ENCODE measurements around the gene MUC6.

The MUC6 gene

DNA sequence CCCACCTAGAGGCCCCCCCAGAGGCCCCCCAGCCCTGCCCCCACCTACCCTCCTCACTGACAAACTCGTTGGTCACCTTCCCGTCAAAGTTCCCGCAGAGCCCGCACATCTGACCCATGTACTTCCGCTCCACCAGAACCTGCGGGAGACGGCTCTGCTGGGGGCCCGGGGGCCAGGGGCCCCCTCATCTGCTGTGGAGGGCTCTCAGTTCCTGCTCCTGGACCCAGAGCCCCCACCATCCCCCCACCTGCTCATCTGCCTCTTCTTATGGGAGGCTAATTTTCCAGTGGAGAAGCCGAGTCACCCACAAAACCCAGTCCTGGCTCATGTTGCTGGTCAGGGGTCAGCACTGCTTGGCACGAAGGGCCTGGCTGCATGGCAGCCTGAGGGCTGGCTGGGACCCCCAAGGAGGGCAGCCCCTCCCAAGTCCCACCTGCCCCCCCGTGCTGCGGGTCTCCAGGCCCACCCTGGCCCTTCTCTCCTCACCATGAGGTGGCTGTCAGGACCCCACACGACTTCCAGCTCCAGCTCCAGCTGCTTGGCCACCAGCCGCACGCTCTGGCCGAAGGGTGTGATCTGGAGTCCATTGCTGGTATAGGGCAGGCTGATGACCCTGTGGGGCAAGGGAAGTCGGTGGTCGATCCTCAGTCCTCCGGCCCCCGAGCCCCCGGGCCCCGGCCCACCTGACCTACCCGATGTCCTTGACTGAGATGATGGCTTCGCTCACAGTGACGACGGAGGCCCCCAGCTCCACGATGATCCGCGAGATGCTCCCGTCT lies 5.2 kb downstream of the MUC6 start:
- Histone ChIP-seq H3K4me1 (no peaks in the 10 kb centered on the region), H3K27me3 (ENCODE audit: low read depth) (peaks cover 4% of the 10 kb centered on the region; the same call in 1 of the 2 replicates), H3K36me3 (replicated peaks) (no peaks in the 10 kb centered on the region), H3K4me3 (no peak overlapping the region), H3K9me3 (no peaks in the 10 kb centered on the region)
- no peak for DNase-seq (ENCODE audit: low spot score in 2 of 2)
- in situ Hi-C loops (cut with MboI; ENCODE audit: low sequenced_read_pairs) = no loop called here

DNA sequence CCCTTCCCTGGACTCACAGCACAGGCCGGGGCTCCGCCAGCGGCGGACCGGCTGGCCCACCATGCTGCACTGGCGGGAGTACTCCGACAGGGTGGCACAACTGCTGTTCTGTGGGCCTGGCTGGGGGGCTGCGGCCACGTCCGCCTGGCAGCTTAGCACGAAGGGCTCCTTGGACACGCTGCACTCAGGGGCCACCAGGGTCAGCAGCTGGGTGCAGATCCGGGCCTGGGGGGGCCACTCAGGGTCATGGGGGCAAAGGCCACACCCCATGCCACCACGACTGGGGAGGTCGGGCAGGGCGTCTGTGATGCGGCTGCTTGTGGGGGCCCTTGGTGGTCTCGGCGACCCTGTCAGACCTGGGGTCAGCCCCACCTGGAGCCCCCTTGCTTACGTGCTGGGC lies 6.0 kb downstream of the MUC6 start:
- H3K36me3 ChIP-seq (replicated peaks) = no peaks in the 10 kb centered on the region
- no peaks in the 10 kb centered on the region for H3K27me3 ChIP-seq (ENCODE audit: low read depth)
- in situ Hi-C loops (cut with MboI; ENCODE audit: low sequenced_read_pairs) = no loop called here
- no peaks in the 10 kb centered on the region for H3K9me3 ChIP-seq
- no peaks in the 10 kb centered on the region for H3K4me1 ChIP-seq
- no peak overlapping the region for H3K4me3 ChIP-seq
- DNase-seq (ENCODE audit: low spot score in 2 of 2) = no peak

DNA sequence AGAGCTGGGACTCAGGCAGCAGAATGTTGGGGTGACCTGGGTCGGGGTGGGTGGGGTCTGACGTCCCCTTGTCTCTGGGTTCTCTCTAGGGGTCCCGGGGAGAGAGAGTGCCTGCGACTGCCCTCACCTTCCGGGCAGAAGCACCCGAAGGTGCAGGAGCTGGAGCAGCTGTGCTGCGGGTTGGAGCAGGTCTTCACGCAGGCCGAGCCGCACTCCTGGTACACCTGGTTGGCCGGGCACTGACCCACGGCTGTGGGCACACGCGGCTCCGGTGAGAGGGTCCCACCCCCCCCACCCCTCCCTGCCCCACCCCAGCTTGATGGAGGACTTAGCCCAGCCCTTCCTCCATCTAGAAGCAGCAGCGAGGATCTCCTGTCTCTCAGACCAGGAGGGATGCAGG lies 6.4 kb downstream of the MUC6 start:
- in situ Hi-C loops (cut with MboI; ENCODE audit: low sequenced_read_pairs) = no loop called here
- DNase-seq (ENCODE audit: low spot score in 2 of 2) = no peak
- Histone ChIP-seq H3K4me1 (no peaks in the 10 kb centered on the region), H3K9me3 (no peaks in the 10 kb centered on the region), H3K4me3 (no peak overlapping the region), H3K27me3 (ENCODE audit: low read depth) (no peaks in the 10 kb centered on the region), H3K36me3 (replicated peaks) (no peaks in the 10 kb centered on the region)

DNA sequence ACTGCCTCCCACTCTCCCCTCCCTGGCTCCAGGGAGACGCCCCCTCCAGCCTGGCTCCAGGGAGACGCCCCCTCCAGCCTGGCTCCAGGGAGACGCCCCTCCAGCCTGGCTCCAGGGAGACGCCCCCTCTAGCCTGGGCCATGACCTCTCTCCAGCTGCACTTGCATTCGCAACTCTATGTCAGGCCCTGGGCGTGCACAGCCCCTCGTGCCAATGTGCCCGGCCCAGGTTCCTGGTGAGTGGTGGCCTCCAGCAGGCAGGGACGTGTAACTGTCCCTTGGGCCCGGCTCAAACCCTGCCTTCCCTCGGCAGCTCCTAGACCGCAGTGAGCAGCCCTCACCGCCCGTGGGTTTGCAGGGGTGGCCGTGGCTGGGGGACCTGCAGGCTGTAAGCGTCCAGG lies 6.9 kb downstream of the MUC6 start:
- DNase-seq (ENCODE audit: low spot score in 2 of 2) = no peak
- Histone ChIP-seq H3K36me3 (replicated peaks) (no peaks in the 10 kb centered on the region), H3K27me3 (ENCODE audit: low read depth) (no peaks in the 10 kb centered on the region), H3K4me3 (no peak overlapping the region), H3K9me3 (no peaks in the 10 kb centered on the region), H3K4me1 (no peaks in the 10 kb centered on the region)
- in situ Hi-C loops (cut with MboI; ENCODE audit: low sequenced_read_pairs) = no loop called here

DNA sequence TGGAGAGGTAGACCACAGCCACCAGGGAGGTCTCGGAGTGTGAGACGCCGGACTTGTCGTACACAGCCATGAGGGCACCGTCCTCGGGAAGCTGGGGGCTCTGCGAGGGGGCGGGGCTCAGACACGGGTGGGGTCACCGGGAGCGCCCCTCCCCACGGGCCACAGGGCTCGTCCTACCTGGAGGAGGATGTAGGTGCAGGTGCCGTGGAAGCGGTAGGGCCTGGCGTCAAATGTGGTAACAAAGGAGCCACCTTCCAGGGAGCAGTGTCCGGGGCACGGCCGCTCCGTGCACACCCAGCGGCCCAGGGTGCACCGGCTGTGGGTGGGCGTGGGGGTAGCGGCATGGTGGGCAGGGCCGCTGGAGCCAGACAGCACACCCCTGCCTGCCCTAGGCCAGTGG lies 7.5 kb downstream of the MUC6 start:
- Histone ChIP-seq H3K4me1 (no peaks in the 10 kb centered on the region), H3K4me3 (no peak overlapping the region), H3K36me3 (replicated peaks) (no peaks in the 10 kb centered on the region), H3K9me3 (no peaks in the 10 kb centered on the region), H3K27me3 (ENCODE audit: low read depth) (no peaks in the 10 kb centered on the region)
- DNase-seq (ENCODE audit: low spot score in 2 of 2) = no peak
- in situ Hi-C loops (cut with MboI; ENCODE audit: low sequenced_read_pairs) = no loop called here

DNA sequence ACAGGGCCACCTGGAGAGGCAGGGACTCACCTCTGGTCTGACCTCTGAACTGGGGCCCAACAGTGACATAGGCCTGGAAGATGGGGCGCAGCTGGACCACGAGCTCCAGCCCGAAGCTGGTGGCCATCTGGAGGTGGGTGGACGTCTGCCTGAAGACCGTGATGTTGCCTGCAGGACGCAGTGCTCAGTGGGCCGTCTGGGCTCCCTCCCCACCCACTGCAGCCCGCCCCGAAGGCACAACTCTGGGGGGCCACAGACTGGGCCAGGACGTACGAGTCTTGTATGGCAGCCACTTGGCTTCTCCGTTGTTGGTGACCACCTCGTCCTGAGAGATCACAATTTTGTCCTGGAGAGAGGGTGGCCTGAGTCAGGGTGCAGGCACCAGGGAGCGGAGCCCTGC lies 7.9 kb downstream of the MUC6 start:
- in situ Hi-C loops (cut with MboI; ENCODE audit: low sequenced_read_pairs) = no loop called here
- no peak for DNase-seq (ENCODE audit: low spot score in 2 of 2)
- Histone ChIP-seq H3K4me1 (no peaks in the 10 kb centered on the region), H3K9me3 (no peaks in the 10 kb centered on the region), H3K27me3 (ENCODE audit: low read depth) (no peaks in the 10 kb centered on the region), H3K36me3 (replicated peaks) (no peaks in the 10 kb centered on the region), H3K4me3 (no peak overlapping the region)

DNA sequence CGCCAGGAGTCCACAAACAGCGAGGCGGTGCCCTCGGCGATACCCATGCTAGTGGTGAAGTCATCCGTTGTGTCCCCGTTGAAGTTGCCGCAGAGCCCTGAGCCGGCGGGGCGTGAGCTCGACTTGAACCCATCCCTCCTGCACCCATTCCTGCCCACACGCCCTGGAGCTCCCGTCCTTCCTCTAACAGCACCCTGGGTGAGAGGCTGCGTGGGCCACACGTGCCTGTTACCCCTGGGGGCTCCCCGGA lies 8.3 kb downstream of the MUC6 start:
- Histone ChIP-seq H3K4me1 (no peaks in the 10 kb centered on the region), H3K36me3 (replicated peaks) (no peaks in the 10 kb centered on the region), H3K9me3 (no peaks in the 10 kb centered on the region), H3K4me3 (no peak overlapping the region), H3K27me3 (ENCODE audit: low read depth) (no peaks in the 10 kb centered on the region)
- DNase-seq (ENCODE audit: low spot score in 2 of 2) = no peak
- in situ Hi-C loops (cut with MboI; ENCODE audit: low sequenced_read_pairs) = no loop called here

DNA sequence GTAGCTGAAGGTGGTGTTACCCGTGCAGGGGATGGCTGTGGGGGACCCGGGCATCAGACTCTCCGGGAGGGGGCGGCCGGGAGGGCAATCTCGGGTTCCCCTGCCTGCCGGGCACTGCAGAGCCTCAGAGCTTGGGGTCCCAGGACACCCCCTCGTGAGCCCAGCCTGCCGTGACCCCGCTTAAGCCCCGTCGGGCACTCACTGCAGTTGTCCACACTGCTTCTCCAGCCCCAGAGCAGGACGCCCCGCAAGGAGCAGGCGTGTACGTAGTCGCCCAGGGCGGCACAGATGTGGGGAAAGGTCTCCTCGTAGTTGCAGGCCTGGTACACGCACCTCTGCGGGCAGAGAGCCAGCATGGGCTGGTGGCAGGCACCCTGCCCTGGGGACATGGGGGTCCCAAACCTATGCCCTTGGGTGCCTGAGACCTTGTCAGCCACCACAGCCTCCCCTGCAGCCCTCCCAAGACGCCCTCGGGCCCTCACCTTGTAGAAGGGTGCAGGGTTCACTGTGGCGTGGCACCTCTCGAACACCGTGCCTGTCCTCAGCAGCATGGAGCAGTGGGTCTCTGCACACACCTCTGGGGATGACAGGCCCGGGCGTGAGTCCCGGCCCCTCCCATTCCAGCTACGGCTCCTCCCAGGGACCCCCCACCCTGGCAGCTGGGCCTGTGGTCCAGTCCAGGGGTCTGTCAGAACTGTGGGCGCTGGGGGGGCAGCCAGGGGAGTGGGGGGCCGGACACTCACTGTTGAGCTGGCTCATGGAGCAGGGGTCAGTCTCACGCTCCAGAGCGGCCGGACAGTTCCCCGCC lies 8.8 kb downstream of the MUC6 start:
- H3K27me3 ChIP-seq (ENCODE audit: low read depth) = no peaks in the 10 kb centered on the region
- no peaks in the 10 kb centered on the region for H3K9me3 ChIP-seq
- no peak overlapping the region for H3K4me3 ChIP-seq
- DNase-seq (ENCODE audit: low spot score in 2 of 2) = no peak
- in situ Hi-C loops (cut with MboI; ENCODE audit: low sequenced_read_pairs) = no loop called here
- H3K4me1 ChIP-seq = no peaks in the 10 kb centered on the region
- no peaks in the 10 kb centered on the region for H3K36me3 ChIP-seq (replicated peaks)

DNA sequence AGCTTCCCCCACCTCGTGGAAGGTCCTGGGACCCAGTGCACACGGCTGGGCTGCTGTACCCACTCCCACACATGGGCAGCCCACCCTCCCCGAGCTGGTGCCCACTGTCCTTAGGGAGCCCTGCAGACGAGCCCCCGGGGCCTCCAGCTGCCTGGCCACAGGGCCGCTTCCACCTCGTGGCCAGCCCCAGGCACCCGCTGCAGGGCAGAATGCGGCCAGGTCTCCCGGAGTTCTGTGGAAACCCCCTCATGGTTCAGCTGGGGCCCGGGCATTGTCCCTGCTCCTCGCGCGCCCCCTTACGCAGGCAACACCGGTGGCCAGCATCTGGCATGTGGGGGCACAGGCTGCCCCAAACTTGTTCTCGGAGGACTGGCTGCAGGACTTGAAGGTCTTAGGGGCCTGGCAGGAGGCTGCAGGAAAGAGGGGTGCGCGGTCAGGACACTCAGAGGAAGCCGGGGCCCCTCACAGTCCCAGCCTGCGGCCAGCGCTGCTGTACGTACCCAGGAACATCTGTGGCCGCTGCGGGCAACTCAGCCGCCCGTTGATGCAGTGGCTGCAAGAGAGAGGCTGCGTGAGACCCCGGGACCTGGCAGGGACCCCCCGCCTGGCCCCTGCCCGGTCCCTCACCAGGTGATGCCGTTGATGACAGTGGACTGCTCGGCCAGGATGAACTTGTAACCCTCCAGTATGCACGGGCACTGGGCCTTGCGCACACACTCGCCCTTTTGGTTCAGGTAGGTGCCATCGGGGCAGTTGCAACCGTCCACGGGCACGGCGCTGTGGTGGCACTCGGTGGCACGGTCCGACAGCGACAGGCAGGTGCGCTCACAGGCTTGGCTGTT lies 9.7 kb downstream of the MUC6 start:
- in situ Hi-C loops (cut with MboI; ENCODE audit: low sequenced_read_pairs) = no loop called here
- Histone ChIP-seq H3K36me3 (replicated peaks) (no peaks in the 10 kb centered on the region), H3K4me3 (no peak overlapping the region), H3K9me3 (no peaks in the 10 kb centered on the region), H3K4me1 (no peaks in the 10 kb centered on the region), H3K27me3 (ENCODE audit: low read depth) (no peaks in the 10 kb centered on the region)
- DNase-seq (ENCODE audit: low spot score in 2 of 2) = no peak

DNA sequence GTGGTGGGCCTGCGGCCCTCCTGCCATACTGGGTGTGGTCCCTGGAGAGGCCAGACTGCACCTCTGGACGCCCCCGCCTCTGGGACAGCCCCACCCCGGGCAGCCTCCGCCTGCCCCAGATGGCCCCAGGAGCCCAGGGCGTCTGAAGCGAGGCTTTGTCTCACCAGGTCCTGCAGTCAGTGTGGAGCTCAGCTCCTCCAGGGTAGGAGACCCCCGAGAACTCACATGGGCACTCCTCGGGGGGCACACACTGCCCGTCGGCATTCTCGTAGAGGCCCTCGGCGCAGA lies 10.4 kb downstream of the MUC6 start:
- H3K4me3 ChIP-seq = no peak overlapping the region
- in situ Hi-C loops (cut with MboI; ENCODE audit: low sequenced_read_pairs) = no loop called here
- no peaks in the 10 kb centered on the region for H3K27me3 ChIP-seq (ENCODE audit: low read depth)
- no peaks in the 10 kb centered on the region for H3K9me3 ChIP-seq
- H3K4me1 ChIP-seq = no peaks in the 10 kb centered on the region
- DNase-seq (ENCODE audit: low spot score in 2 of 2) = no peak
- no peaks in the 10 kb centered on the region for H3K36me3 ChIP-seq (replicated peaks)

DNA sequence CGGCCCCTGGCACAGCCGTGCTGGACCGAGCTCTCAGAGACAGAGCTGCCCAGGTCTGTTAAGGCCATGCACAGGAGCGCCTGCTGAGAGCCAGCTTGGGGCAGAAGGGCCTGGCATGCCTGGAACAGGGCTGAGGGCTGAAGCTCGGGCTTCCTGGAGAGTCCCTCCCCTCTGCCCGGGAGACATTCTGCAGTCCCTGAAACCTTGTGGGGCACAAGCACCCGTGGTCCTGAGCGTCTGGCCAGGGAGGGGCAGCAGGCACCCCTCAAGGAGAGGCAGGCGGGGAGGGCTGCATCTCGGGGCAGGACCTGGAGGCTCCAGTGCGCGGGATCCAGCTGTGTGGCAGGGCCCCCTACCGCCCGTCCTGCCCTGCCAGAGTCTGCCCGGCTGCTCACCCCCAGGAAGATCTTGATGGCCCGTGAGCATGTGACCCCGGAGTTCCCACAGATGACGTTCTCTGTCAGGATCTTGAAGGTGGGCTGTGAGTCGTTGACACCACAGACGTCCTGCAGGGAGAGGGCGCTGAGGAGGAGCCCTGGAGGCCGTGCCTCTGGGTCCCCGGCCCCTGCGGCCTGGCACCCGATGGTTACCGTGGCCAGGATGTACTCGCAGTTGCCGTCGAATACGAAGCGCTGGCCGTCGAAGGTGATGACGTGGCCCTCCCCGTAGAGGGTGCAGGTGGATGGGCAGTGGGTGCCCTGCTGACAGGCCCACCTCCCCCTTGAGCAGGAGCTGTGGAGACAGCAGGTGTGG lies 10.9 kb downstream of the MUC6 start:
- no peaks in the 10 kb centered on the region for H3K27me3 ChIP-seq (ENCODE audit: low read depth)
- in situ Hi-C loops (cut with MboI; ENCODE audit: low sequenced_read_pairs) = no loop called here
- no peaks in the 10 kb centered on the region for H3K36me3 ChIP-seq (replicated peaks)
- DNase-seq (ENCODE audit: low spot score in 2 of 2) = no peak
- no peaks in the 10 kb centered on the region for H3K4me1 ChIP-seq
- no peaks in the 10 kb centered on the region for H3K9me3 ChIP-seq
- H3K4me3 ChIP-seq = no peak overlapping the region

DNA sequence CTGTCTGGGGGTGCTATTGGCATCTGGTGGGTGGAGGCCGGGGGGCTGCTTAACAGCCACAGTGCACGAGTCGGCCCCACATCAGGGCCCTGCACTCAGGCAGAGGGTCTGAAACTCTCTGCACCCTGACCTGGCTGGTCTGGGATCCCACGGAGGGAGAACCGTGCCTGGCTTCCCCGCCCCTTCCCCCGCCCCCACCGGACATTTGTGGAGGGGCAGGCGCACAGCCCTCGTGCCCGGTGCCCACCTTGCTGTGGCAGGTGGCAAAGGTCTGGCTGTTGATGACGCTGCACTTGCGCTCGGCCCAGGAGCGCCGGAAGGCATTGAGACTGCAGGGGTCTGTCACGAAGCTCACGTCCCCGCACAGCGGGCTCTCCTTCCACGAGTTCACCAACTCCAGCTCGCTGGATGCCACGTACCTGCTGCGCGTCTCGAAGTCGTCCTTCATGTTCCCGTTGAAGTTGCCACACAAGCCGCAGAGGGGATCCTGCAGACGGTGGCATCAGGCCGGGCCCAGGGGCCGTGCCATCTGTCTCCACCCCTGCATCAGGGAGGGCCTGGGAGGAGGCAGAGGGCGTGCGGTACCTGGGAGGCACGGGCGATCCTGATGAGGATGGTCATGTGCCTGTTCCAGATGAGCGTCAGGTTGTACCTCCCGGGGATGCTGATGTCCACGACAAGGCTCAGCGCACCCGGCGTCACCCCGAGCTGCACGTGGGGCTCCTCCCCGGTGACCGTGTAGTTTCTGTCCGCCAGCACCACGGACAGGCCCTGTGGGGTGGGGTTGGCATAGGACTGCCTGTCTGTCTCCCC lies 11.7 kb downstream of the MUC6 start:
- no peaks in the 10 kb centered on the region for H3K9me3 ChIP-seq
- H3K27me3 ChIP-seq (ENCODE audit: low read depth) = no peaks in the 10 kb centered on the region
- in situ Hi-C loops (cut with MboI; ENCODE audit: low sequenced_read_pairs) = no loop called here
- no peaks in the 10 kb centered on the region for H3K36me3 ChIP-seq (replicated peaks)
- no peak overlapping the region for H3K4me3 ChIP-seq
- no peaks in the 10 kb centered on the region for H3K4me1 ChIP-seq
- DNase-seq (ENCODE audit: low spot score in 2 of 2) = no peak
